ENCODE results near the gene ILF2.

DNA sequence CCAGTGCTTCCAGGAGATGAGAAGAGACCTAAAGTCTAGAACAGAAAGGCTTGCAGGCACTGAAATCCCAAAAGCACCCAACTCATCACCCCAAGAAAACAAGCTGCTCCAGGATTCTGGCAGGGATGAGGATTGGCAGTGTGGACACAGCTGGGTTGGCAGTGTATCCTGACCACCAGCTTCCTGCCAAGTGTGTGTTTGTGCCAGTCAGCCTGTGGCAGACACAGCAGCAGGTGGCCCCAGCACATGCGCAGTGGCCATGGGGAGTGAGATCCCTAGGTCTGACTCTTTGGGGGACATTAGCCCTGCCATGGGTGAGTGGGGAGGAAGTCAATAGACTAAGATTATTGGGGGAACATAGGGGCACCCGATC is 20.9 kb downstream of the ILF2 start:
- TF ChIP-seq CTCF (IDR thresholded peaks at IDR 0.05) (no peak), ZFX (IDR thresholded peaks at IDR 0.05; ENCODE audit: borderline replicate concordance) (no peak)
